HG02973 (cell line): ENCODE results near the gene IGF2BP2.
"Not testable (repeated sequence)": the region's sequence is repeated elsewhere in the genome, so short reads cannot be mapped to it uniquely, and the experiment has no call there.

Source experiments
- ATAC-seq: cut with Tn5 transposase; IDR thresholded peaks from one replicate; pipeline ENCODE4 v1.9.1; 2021; ENCODE audit warnings: moderate library complexity; ENCODE audit not compliant: unreplicated experiment

Gene IGF2BP2

DNA sequence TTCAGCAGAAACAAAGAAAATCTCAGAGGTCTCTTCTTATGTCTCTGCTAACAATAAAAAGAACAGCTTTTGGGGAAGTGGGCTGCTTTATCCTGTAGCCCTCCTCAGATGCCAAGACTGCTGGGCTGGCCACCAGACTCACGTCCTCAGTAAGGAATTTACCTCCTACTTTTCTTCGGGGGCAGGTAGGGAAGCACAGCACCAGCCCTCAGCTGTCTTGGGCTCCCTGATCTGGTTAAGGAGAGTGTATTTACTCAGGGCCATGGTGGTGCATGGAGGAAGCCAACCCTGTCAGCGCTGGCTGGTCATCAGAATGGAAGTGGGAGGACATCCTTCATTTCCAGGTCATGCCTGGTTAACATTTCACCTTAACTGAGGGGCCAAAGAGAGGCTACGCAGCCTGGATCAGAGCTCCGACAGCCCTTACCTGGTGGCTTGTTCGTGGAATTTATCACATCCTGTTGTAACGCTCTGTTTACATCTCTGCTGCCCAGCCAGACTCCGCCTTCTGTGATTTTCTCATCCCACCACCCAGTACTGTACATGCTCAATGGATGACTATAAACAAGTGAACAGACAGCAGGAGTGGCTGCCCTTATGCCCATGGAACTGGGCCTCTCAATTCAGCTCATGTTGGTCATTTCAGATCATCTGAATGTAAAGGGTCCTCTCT lies 108.3 kb downstream of the IGF2BP2 start:
- ATAC-seq: no peak

- no peak for ATAC-seq
Measured at GRCh38 chr3:185715091-185715490, 109.8 kb downstream of the IGF2BP2 start.

- ATAC-seq: no peak
Measured at GRCh38 chr3:185714085-185714484, 110.8 kb downstream of the IGF2BP2 start.

- no peak for ATAC-seq
Measured at GRCh38 chr3:185713015-185713414, 111.8 kb downstream of the IGF2BP2 start.

GRCh38 chr3:185712337-185712736 lies 112.5 kb downstream of the IGF2BP2 start:
- ATAC-seq: no peak

- ATAC-seq: no peak
Measured at GRCh38 chr3:185711255-185711870, 113.5 kb downstream of the IGF2BP2 start.

DNA sequence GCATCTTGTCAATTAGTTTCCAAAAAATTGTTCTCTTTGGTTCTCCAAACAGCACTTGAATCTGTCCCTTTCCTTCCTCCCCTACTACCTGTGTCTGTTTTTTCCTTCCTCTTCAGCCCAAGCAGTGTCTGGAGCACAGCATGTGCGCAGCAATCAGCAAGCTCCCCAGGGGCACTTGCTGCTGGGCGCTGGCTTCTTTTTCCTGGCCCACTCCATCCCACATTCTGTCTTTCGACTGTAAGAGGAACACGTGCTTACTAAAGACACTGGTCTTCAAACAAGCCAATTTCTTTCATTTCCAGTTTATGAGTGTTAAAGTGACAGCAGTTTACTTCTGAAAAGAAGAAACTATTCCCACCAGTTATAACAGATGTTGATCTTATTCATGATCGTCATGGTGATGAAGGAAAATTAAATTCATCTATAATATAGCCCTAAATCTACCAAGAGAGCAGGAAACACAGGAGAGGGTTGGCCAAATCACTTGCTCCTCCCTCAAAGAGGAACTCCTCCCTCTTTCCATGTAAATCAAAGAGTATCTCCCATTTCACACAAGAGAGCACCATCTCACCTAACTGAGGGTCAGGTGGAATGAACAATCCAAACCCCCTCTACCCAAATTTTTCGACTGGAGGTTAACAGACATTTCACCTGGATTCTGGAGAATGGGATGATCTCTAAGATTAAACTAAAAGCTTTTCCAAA lies 115.4 kb downstream of the IGF2BP2 start:
- no peak for ATAC-seq

DNA sequence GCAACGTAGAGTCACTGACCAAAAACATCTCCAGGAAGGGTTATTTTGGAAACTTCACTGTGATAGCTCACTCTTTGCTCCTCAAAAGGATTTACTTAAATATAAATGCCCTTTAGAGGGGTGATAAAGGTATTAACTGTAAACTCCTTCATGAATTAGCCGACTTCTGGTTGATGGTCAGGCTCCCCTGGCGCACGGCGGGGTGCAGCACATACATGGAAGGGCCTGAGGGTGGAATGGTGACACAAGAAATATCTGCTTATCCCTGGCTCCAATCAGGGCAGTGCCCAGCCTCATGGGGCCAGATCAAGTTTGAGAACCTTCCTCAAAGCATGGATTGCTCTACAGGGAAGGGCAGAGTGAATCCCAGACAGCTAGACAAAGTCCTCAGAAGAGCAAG lies 116.5 kb downstream of the IGF2BP2 start:
- no peak for ATAC-seq

- ATAC-seq: no peak
Measured at GRCh38 chr3:185705498-185705897, 119.3 kb downstream of the IGF2BP2 start.

DNA sequence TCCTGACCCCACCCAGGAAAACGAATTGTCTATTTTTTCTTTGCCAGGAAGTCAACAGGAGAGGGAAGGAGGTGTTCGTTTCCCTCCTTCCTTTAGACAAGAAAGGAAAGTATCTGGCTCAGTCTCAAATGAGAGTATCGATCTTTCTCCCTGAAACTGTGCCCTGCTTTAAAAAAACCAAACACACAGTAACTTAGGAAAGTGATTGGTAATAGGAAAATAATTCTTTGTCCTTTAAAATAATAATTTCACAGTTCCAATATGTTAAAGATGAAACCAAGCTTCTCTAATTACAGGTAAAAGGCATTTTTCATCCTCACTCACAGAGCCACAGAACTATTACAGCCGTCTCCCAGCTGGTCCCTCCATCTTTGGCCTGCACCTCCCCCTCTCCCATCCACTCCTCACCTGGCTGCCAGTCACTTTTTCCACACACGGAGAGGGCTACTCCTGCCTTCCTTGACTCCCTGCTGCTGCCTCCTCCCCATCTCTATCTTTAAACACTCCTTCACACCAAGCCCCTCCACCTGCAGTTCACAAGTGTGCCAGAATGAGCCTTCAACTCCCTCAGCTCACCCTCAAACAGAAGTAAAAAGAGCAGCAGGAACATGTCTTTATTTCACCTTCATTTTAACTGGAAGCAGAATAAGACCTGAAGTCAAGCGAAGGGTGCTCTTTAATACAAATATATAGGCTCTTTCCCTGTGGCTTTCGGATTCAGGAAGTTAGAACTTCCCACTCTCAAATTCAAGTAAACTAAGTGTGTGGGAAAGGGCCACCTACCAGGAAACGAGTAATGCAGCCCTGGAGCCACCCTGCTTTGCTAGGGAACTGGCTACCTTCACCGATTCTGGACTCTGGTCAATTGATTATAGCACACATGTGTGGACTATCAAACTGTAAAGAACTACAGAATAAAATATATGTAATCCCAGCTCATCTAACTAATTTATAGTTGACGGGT lies 122.3 kb downstream of the IGF2BP2 start:
- no peak for ATAC-seq

DNA sequence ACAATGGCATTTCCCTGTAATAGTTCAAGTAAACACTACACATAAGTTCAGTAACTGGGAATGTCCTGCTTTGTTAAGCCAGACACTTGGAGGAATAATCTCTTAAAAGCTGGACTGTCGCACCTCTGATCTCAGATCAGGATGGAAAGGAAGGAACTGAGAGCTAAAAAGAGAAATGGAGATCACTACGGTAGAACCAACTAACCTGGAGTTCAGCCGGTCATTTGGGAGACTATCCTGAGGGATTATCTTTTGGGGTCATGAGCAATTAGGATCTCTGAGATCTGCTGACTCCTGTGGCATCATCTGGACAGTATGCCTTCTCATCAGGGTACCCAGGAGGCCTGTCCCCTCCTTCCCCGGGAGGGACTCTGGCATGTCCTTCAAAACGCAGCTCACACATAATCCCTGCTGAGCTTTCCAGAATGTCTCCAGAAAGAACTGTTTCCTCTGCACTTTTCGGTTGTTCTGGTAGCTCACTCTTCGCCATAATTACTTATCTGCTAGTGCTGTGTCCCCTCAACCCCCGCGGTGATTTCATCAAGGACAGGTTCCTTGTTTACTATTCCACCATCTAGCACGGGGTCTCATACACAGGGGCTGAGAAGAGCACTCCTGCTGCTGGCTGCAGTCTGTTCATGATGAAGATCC lies 123.1 kb downstream of the IGF2BP2 start:
- ATAC-seq: no peak

- ATAC-seq: no peak
Measured at GRCh38 chr3:185699927-185700326, 124.9 kb downstream of the IGF2BP2 start.

DNA sequence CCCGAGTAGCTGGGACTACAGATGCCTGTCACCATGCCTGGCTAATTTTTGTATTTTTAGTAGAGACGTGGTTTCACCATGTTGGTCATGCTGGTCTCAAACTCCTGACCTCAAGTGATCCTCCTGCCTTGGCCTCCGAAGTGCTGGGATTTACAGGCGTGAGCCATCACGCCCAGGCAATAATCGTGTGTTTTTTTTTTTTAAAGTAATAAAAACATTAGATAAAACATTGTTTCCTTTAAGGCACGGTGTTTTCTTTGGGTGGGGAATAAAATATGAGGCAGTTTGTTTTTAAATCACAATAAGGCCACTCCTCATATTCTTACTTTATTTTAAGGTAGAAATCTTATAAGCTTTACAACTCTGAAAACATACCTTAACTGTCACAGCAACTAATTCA lies 127.6 kb downstream of the IGF2BP2 start:
- not testable (repeated sequence) for ATAC-seq

DNA sequence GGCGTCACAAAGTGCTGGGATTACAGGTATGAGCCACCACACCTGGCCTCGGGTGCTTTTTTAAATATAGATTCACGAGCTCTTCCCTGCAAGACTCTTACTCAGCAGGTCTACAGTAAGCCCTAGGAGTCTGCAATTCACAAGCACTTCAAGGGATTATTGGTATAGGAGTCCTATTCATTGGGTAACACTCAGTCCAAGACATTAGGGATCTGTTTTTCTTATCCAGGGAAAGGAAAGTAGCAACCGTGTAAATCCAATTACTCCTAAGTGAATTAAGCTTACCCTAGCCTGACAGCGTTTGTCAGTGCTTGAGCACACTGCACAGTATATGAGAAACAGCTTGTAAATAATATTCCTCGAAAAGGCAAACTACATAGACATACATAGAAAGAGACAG lies 128.8 kb downstream of the IGF2BP2 start:
- ATAC-seq: no peak

- no peak for ATAC-seq
Measured at GRCh38 chr3:185693985-185694653, 130.7 kb downstream of the IGF2BP2 start.

DNA sequence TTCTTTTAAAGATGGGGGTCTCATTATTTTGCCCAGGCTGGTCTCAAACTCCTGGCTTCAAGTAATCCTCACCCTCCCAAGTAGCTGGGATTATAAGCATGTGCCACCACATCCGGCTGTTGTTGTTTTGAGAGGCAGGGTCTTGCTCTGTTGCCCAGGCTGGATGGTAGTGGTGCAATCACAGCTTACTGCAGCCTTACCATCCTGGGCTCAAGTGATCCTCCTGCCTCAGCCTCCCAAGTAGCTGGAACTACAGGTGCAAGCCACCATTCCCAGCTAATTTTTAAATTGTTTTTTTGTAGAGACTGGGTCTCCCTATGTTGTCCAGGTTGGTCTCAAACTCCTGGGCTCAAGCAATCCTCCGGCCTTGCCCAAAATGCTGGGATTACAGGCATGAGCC lies 133.2 kb downstream of the IGF2BP2 start:
- no peak for ATAC-seq

GRCh38 chr3:185687271-185687878 lies 137.5 kb downstream of the IGF2BP2 start:
- ATAC-seq: no peak

DNA sequence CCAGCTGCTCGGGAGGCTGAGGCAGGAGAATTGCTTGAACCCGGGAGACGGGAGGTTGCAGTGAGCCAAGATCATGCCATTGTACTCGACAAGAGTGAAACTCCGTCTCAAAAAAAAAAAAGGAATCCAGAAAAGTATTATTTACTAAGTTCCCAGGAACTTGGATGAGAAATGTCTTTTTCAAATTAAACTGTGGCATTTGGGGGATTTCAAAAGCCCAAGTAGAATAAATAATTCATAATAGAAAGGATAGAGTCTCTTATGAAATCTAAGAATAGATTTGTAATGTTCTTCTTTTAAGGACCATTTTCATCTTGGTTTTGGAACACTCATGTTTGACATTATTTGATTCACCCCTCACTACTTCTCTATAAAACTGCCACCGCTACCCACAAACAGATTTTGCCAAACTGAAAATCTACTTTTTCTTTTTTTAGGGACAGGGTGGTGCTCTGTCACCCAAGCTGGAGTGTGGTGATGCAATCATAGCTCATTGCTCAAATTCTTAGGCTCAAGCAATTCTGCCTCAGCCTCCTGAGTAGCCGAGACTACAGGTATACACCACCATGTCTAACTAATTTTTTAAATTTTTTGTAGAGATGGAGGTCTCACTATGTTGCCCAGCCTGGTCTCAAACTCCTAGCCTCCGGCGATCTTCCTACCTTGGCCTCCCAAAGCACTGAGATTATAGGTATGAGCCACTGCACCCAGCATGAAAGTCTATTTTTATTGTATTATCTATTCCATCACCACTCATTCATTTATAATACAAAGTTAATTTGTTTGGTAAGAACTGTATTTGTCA lies 139.4 kb downstream of the IGF2BP2 start:
- no peak for ATAC-seq

GRCh38 chr3:185680231-185680630 lies 144.6 kb downstream of the IGF2BP2 start:
- ATAC-seq: no peak
